H1 (cell line): ENCODE data around the gene MMP13. TPM values are rescaled to one million over a fixed set of nuclear protein-coding genes. Genes with fewer than 3 reads are reported as not detected.

Experiments
- CTCF ChIA-PET: fragments of 300-600 bp; sonication (Branson Sonifier 250); formaldehyde crosslinking; loops from one replicate; lab custom pipeline; 2021; ENCODE audit not compliant: partially characterized antibody; lab: Charles Lee
- POLR2A ChIA-PET: fragments of 300-600 bp; sonication (Branson Sonifier 250); formaldehyde crosslinking; loops from one replicate; lab custom pipeline; 2021; ENCODE audit warnings: inconsistent platforms; ENCODE audit not compliant: partially characterized antibody; lab: Charles Lee
- DNase-seq, 2 experiments: peaks; one replicate each; pipeline versions ENCODE4 v3.0.0 to v3.0.0-alpha.2; 2010 to 2022; ENCODE audit warnings: low spot score in 2 of 2, low read depth in 1 of 2, mixed read lengths in 1 of 2
- FAIRE-seq: peaks from 2 replicates; lab custom pipeline; 2011; peaks lifted over from hg19 to GRCh38; lab: Jason Lieb, UNC
- H2AFZ ChIP-seq: 2 replicates; pipeline ENCODE4 v1.8.1; 2012; ENCODE audit warnings: low read length, inconsistent platforms
- H2AK5ac ChIP-seq: 2 replicates; pipeline ENCODE4 v1.6.1; 2013; ENCODE audit warnings: low read depth, low read length
- H2BK120ac ChIP-seq: replicated peaks from 2 replicates; pipeline ENCODE3; 2013; ENCODE audit warnings: low read depth, low read length, inconsistent platforms
- H2BK12ac ChIP-seq: 2 replicates; pipeline ENCODE4 v1.6.1; 2013; ENCODE audit warnings: low read depth, low read length
- H2BK15ac ChIP-seq: 2 replicates; pipeline ENCODE4 v1.6.1; 2013; ENCODE audit warnings: low read length
- H2BK20ac ChIP-seq: 2 replicates; pipeline ENCODE4 v1.6.1; 2013; ENCODE audit warnings: low read length
- H2BK5ac ChIP-seq: 2 replicates; pipeline ENCODE4 v1.6.1; 2013; ENCODE audit warnings: low read depth, low read length
- H3K14ac ChIP-seq: 2 replicates; pipeline ENCODE4 v1.6.1; 2013; ENCODE audit warnings: inconsistent platforms; ENCODE audit not compliant: insufficient read length
- H3K18ac ChIP-seq: 2 replicates; pipeline ENCODE4 v1.6.1; 2013; ENCODE audit warnings: low read length; ENCODE audit errors: extremely low read depth
- H3K23ac ChIP-seq: 2 replicates; pipeline ENCODE4 v1.6.1; 2013; ENCODE audit warnings: inconsistent platforms; ENCODE audit not compliant: insufficient read length
- H3K23me2 ChIP-seq: 2 replicates; pipeline ENCODE4 v1.6.1; 2013; ENCODE audit warnings: low read depth, low read length
- H3K27ac ChIP-seq: 2 replicates; pipeline ENCODE4 v1.6.1; 2011; ENCODE audit warnings: low read depth, low read length, inconsistent platforms
- H3K27me3 ChIP-seq, 4 experiments: replicated peaks in 1 of 4; 1 replicate in 1 of 4; 2 replicates in 3 of 4; pipeline versions ENCODE4 v1.6.1 to v1.8.1; 2011 to 2013; ENCODE audit warnings: low read length in 3 of 4, mild to moderate bottlenecking in 3 of 4, inconsistent platforms in 2 of 4, mixed read lengths in 2 of 4, moderate library complexity in 1 of 4; ENCODE audit not compliant: control insufficient read depth in 3 of 4, insufficient read depth in 3 of 4; ENCODE audit errors: extremely low read depth in 1 of 4
- H3K36me3 ChIP-seq, 4 experiments: 2 replicates each; pipeline versions ENCODE4 v1.6.1 to v1.8.1; 2011 to 2013; ENCODE audit warnings: mild to moderate bottlenecking in 4 of 4, low read length in 3 of 4, moderate library complexity in 2 of 4, control low read depth in 1 of 4, inconsistent platforms in 1 of 4; ENCODE audit not compliant: insufficient read depth in 4 of 4, control insufficient read depth in 2 of 4
- H3K4ac ChIP-seq: replicated peaks from 2 replicates; pipeline ENCODE3; 2013; ENCODE audit warnings: low read length, low read depth, mixed read lengths, inconsistent platforms; ENCODE audit not compliant: insufficient read length
- H3K4me1 ChIP-seq, 4 experiments: replicated peaks in 1 of 4; 1 replicate in 1 of 4; 2 replicates in 3 of 4; pipeline versions ENCODE4 v1.6.1 to v1.8.1; 2011 to 2013; ENCODE audit warnings: low read length in 3 of 4, inconsistent platforms in 2 of 4, mixed read lengths in 1 of 4; ENCODE audit not compliant: insufficient read depth in 4 of 4, control insufficient read depth in 3 of 4
- H3K4me2 ChIP-seq, 2 experiments: 2 replicates each; pipeline versions ENCODE4 v1.6.1 to v1.8.1; 2011 to 2013; ENCODE audit warnings: low read depth in 2 of 2, low read length in 2 of 2, control low read depth in 1 of 2, inconsistent platforms in 1 of 2, mild to moderate bottlenecking in 1 of 2; ENCODE audit not compliant: insufficient read depth in 1 of 2
- H3K4me3 ChIP-seq, 4 experiments: fragments of 200-600, 300-600 bp in 1 of 4; sonication (generic), shearing (Covaris generic), sonication (Bioruptor Twin) in 1 of 4; 2 replicates each; pipeline versions ENCODE4 v1.5.1 to v1.8.1; 2011 to 2016; ENCODE audit warnings: low read length in 4 of 4, low read depth in 3 of 4, control low read depth in 2 of 4, inconsistent platforms in 2 of 4, mild to moderate bottlenecking in 2 of 4, mixed read lengths in 1 of 4, moderate library complexity in 1 of 4; ENCODE audit not compliant: insufficient read depth in 2 of 4; ENCODE audit errors: extremely low read depth in 1 of 4
- H3K56ac ChIP-seq: replicated peaks from 2 replicates; pipeline ENCODE3; 2013; ENCODE audit warnings: low read depth, mild to moderate bottlenecking, mixed read lengths, low read length, inconsistent platforms; ENCODE audit not compliant: insufficient read length
- H3K79me1 ChIP-seq: 2 replicates; pipeline ENCODE4 v1.6.1; 2013; ENCODE audit warnings: low read depth, low read length, control low read depth
- H3K79me2 ChIP-seq, 2 experiments: 2 replicates each; pipeline versions ENCODE4 v1.6.1 to v1.8.1; 2012 to 2013; ENCODE audit warnings: low read length in 2 of 2, mild to moderate bottlenecking in 2 of 2, inconsistent platforms in 1 of 2; ENCODE audit not compliant: insufficient read depth in 2 of 2, control insufficient read depth in 1 of 2
- H3K9ac ChIP-seq, 4 experiments: replicated peaks in 1 of 4; 1 replicate in 1 of 4; 2 replicates in 3 of 4; pipeline versions ENCODE4 v1.6.1 to v1.8.1; 2011 to 2013; ENCODE audit warnings: low read depth in 3 of 4, low read length in 3 of 4, control low read depth in 2 of 4, mild to moderate bottlenecking in 2 of 4, moderate library complexity in 2 of 4, inconsistent platforms in 1 of 4; ENCODE audit errors: extremely low read depth in 1 of 4
- H3K9me3 ChIP-seq, 2 experiments: 2 replicates each; pipeline versions ENCODE4 v1.6.1 to v1.8.1; 2012 to 2013; ENCODE audit warnings: mild to moderate bottlenecking in 2 of 2, moderate library complexity in 2 of 2, control low read depth in 1 of 2, inconsistent platforms in 1 of 2, low read depth in 1 of 2, low read length in 1 of 2, mixed read lengths in 1 of 2; ENCODE audit not compliant: insufficient read depth in 2 of 2
- H4K20me1 ChIP-seq, 2 experiments: replicated peaks in 1 of 2; 2 replicates each; pipeline versions ENCODE3 to v1.8.1; 2011 to 2013; ENCODE audit warnings: inconsistent platforms in 2 of 2, low read length in 2 of 2, mild to moderate bottlenecking in 1 of 2; ENCODE audit not compliant: insufficient read depth in 2 of 2, control insufficient read depth in 1 of 2
- H4K5ac ChIP-seq: 2 replicates; pipeline ENCODE4 v1.6.1; 2013; ENCODE audit warnings: low read length, low read depth, mixed read lengths, inconsistent platforms; ENCODE audit not compliant: insufficient read length
- H4K8ac ChIP-seq: 2 replicates; pipeline ENCODE4 v1.8.0; 2013; ENCODE audit warnings: mild to moderate bottlenecking, moderate library complexity, low read length, inconsistent platforms; ENCODE audit not compliant: insufficient read depth; ENCODE audit errors: extremely low read depth
- H4K91ac ChIP-seq: replicated peaks from 2 replicates; pipeline ENCODE3; 2013; ENCODE audit warnings: low read length, mixed read lengths, inconsistent platforms; ENCODE audit not compliant: insufficient read length
- BCL11A ChIP-seq, 2 experiments: IDR thresholded peaks; one replicate each; pipeline ENCODE4 v1.6.1; 2011; ENCODE audit warnings: low read depth in 2 of 2, low read length in 2 of 2, mild to moderate bottlenecking in 2 of 2
- BRCA1 ChIP-seq: IDR thresholded peaks from 2 replicates; pipeline ENCODE4 v1.6.1; 2012; ENCODE audit warnings: low read depth, low read length, improper control_type of control experiment
- CBX5 ChIP-seq: fragments of 300-800, 300-1000 bp; sonication (generic); IDR thresholded peaks from 2 replicates; pipeline ENCODE4 v1.7.1; 2016; ENCODE audit warnings: antibody characterized with exemption, low read length, low read depth
- E2F6 ChIP-seq: IDR thresholded peaks from 2 replicates; pipeline ENCODE4 v1.6.1; 2012; ENCODE audit warnings: inconsistent platforms
- FOSL1 ChIP-seq: IDR thresholded peaks from 2 replicates; pipeline ENCODE4 v1.6.1; 2011; ENCODE audit warnings: mild to moderate bottlenecking, low read depth, low read length, moderate library complexity; ENCODE audit not compliant: insufficient read depth
- NANOG ChIP-seq: IDR thresholded peaks from 2 replicates; pipeline ENCODE4 v1.6.1; 2011; ENCODE audit warnings: low read length, low read depth, mild to moderate bottlenecking, inconsistent platforms; ENCODE audit not compliant: insufficient read depth, poor library complexity, severe bottlenecking
- RFX5 ChIP-seq: IDR thresholded peaks from 2 replicates; pipeline ENCODE4 v1.6.1; 2011; ENCODE audit warnings: low read depth, low read length, improper control_type of control experiment, borderline replicate concordance
- TBP ChIP-seq: IDR thresholded peaks from 2 replicates; pipeline ENCODE4 v1.6.1; 2011; ENCODE audit warnings: low read depth, low read length, improper control_type of control experiment
- YY1 ChIP-seq: IDR thresholded peaks from 2 replicates; pipeline ENCODE4 v1.6.1; 2011; ENCODE audit warnings: low read depth, mild to moderate bottlenecking, low read length
- WGBS, 2 experiments: shearing (Covaris generic) in 1 of 2; methylation state at CpG; one replicate each; pipeline versions ENCODE4 v1.1.6 to v1.1.7; 2013 to 2015; ENCODE audit warnings: low lambda C conversion rate in 2 of 2, mixed read lengths in 2 of 2, inconsistent platforms in 1 of 2, low coverage in 1 of 2, missing lambda C conversion rate in 1 of 2; ENCODE audit not compliant: insufficient replicate concordance in 2 of 2, insufficient coverage in 1 of 2, insufficient read length in 1 of 2; ENCODE audit errors: extremely low coverage in 1 of 2, missing lambda C conversion rate in 1 of 2; 5-methylcytosine and 5-hydroxymethylcytosine counted together
- polyA plus RNA-seq, 7 experiments: library from polyadenylated mRNA; depleted of rRNA in 3 of 7; stranded (reverse) in 5 of 7; unstranded in 2 of 7; fragments of >200 nt in 5 of 7; fragments of 200-250 nt in 2 of 7; gene quantifications; 1 replicate in 5 of 7; 2 replicates in 1 of 7; 4 replicates in 1 of 7; pipeline versions ENCODE4 v1.2.1 to v1.2.3, GENCODE V29; 2011 to 2013; ENCODE audit warnings: missing spikeins in 2 of 7, mixed read lengths in 2 of 7
- total RNA-seq: library from RNA; stranded (reverse); fragmentation: NEBNext Ultra II Directional; extraction: Animal tissue kit (Norgen Biotek cat#: 25700); gene quantifications from 2 replicates; pipeline ENCODE4 v1.2.1, GENCODE V29; 2021

MMP13 gene
- total and polyA plus RNA-seq, 2 of the 8 experiments (the other 6 are each of a cell fraction or from before 2014, with no cell fraction given) = not detected

- H2AFZ ChIP-seq = peak overlapping the region; percentile 91
- no peak overlapping the region for H4K91ac ChIP-seq
- no peak for TF ChIP-seq CBX5
- TF ChIP-seq BCL11A (IDR thresholded peaks at IDR 0.05; ENCODE audit: low read depth in 2 of 2, low read length in 2 of 2) = no peak
- TF ChIP-seq FOSL1 = no peak
- TF ChIP-seq NANOG = no peak
- no peak for TF ChIP-seq YY1
- TF ChIP-seq E2F6 = no peak
- no peak for TF ChIP-seq BRCA1
- no peak for TF ChIP-seq RFX5
- no peak for TF ChIP-seq TBP
- no peaks in the 10 kb centered on the region for H3K36me3 ChIP-seq
- no peak overlapping the region; the same call in 1 of the 2 replicates for H2BK5ac ChIP-seq
- POLR2A ChIA-PET = interaction anchor here (1.0 to 1.4 kb wide), 2 partner anchors 8 to 143 kb away, joined by 3 read pairs; no protein-coding TSS in a partner anchor
- no peaks in the 10 kb centered on the region for H3K79me2 ChIP-seq
- H3K18ac ChIP-seq = no peak overlapping the region
- H3K14ac ChIP-seq = no peak overlapping the region
- no peaks in the 10 kb centered on the region for H3K27me3 ChIP-seq
- CTCF ChIA-PET = interaction anchor here (0.5 to 2.0 kb wide), 16 partner anchors 9 to 904 kb away, joined by 3 to 7 read pairs (median 4); partner anchors contain the start of gene DYNC2H1
- H3K27ac ChIP-seq = peak overlapping the region; percentile 10; the same call in 1 of the 2 replicates
- H3K23ac ChIP-seq = no peak overlapping the region
- H4K20me1 ChIP-seq = no peaks in the 10 kb centered on the region
- H2AK5ac ChIP-seq = no peak overlapping the region
- H2BK12ac ChIP-seq = no peak overlapping the region
- H3K79me1 ChIP-seq = no peaks in the 10 kb centered on the region
- H2BK120ac ChIP-seq = no peak overlapping the region
- no peak overlapping the region for H2BK15ac ChIP-seq
- no peak overlapping the region; a peak in 1 of 8 replicates for H3K4me3 ChIP-seq
- DNase-seq (peak in 1 of 2 experiments; percentile 15), FAIRE-seq (no peak)
- no peaks in the 10 kb centered on the region; a peak in 1 of 4 replicates for H3K9me3 ChIP-seq
- no peak overlapping the region for H3K56ac ChIP-seq
- no peak overlapping the region for H4K5ac ChIP-seq
- no peak overlapping the region for H4K8ac ChIP-seq
- H3K23me2 ChIP-seq = no peaks in the 10 kb centered on the region
- H2BK20ac ChIP-seq = no peak overlapping the region
- peaks cover 0 to 7% (median 5%) of the 10 kb centered on the region in 4 experiments; a peak in 4 of 7 replicates for H3K4me1 ChIP-seq
- peak overlapping the region; percentile 17 to 18; a peak in 2 of 4 replicates for H3K4me2 ChIP-seq
- H3K4ac ChIP-seq = no peak overlapping the region
- H3K9ac ChIP-seq = no peak overlapping the region
- WGBS, 2 experiments = 83% methylated on average over 13 of the region's 13 CpGs; no CpG with 5 or more reads in 1 of the 2 experiments
Observed at GRCh38 chr11:102911758-102912481, 43.6 kb downstream of the MMP13 start.
